Liver (tissue), 9 donors: Measurements from ENCODE around the gene MCF2L2. TPM values are rescaled to one million over a fixed set of nuclear protein-coding genes. Genes with fewer than 3 reads are reported as not detected.

Experiments
- DNase-seq: peaks from one replicate; pipeline ENCODE4 v3.0.0-alpha.2; 2017; ENCODE audit warnings: low spot score
- H3K27ac ChIP-seq, 2 donors: one replicate each; pipeline ENCODE4 v1.7.0; 2013; ENCODE audit warnings: inconsistent platforms in 2 of 2, low read length in 2 of 2, control low read depth in 1 of 2, low read depth in 1 of 2, mild to moderate bottlenecking in 1 of 2
- H3K27me3 ChIP-seq, 4 donors: one replicate each; pipeline versions ENCODE4 v1.6.1 to v1.7.0; 2013; ENCODE audit warnings: low read length in 3 of 4, inconsistent platforms in 1 of 4, mild to moderate bottlenecking in 1 of 4, moderate library complexity in 1 of 4; ENCODE audit not compliant: control insufficient read depth in 4 of 4, insufficient read depth in 4 of 4
- H3K36me3 ChIP-seq, 4 donors: one replicate each; pipeline versions ENCODE4 v1.6.1 to v1.7.0; 2013; ENCODE audit warnings: low read length in 3 of 4, mild to moderate bottlenecking in 3 of 4, low read depth in 1 of 4, moderate library complexity in 1 of 4; ENCODE audit not compliant: control insufficient read depth in 4 of 4, insufficient read depth in 3 of 4
- H3K4me1 ChIP-seq, 4 donors: one replicate each; pipeline versions ENCODE4 v1.6.1 to v1.7.0; 2013; ENCODE audit warnings: low read length in 3 of 4, mild to moderate bottlenecking in 3 of 4, moderate library complexity in 1 of 4; ENCODE audit not compliant: control insufficient read depth in 4 of 4, insufficient read depth in 4 of 4
- H3K4me3 ChIP-seq, 3 donors: one replicate each; pipeline versions ENCODE4 v1.6.1 to v1.7.0; 2013; ENCODE audit warnings: low read length in 3 of 3, control low read depth in 1 of 3, low read depth in 1 of 3, mild to moderate bottlenecking in 1 of 3
- H3K9ac ChIP-seq, 2 donors: one replicate each; pipeline ENCODE4 v1.7.0; 2013; ENCODE audit warnings: low read length in 2 of 2, mild to moderate bottlenecking in 2 of 2, moderate library complexity in 2 of 2, control low read depth in 1 of 2, low read depth in 1 of 2
- H3K9me3 ChIP-seq, 4 donors: one replicate each; pipeline versions ENCODE4 v1.6.1 to v1.7.0; 2013; ENCODE audit warnings: low read length in 3 of 4; ENCODE audit not compliant: control insufficient read depth in 4 of 4
- ATF3 ChIP-seq: IDR thresholded peaks from 2 replicates; pipeline ENCODE4 v1.6.1; 2016; ENCODE audit warnings: antibody characterized with exemption
- CTCF ChIP-seq: fragments of 150-350 bp; IDR thresholded peaks from 2 replicates; pipeline ENCODE4 v1.5.1; 2017; ENCODE audit warnings: improper control_type of control experiment, low read depth, low read length; ENCODE audit not compliant: missing input control
- FOXA1 ChIP-seq: IDR thresholded peaks from 2 replicates; pipeline ENCODE4 v1.6.1; 2016; ENCODE audit warnings: antibody characterized with exemption
- GABPA ChIP-seq, 2 donors: IDR thresholded peaks in 1 of 2; conservative IDR thresholded peaks in 1 of 2; 2 replicates each; pipeline ENCODE4 v1.6.1; 2016; ENCODE audit warnings: antibody characterized with exemption in 2 of 2, mild to moderate bottlenecking in 1 of 2, moderate library complexity in 1 of 2
- HNF4A ChIP-seq, 2 donors: conservative IDR thresholded peaks; 2 replicates each; pipeline ENCODE4 v1.6.1; 2016; ENCODE audit warnings: antibody characterized with exemption in 2 of 2, mild to moderate bottlenecking in 2 of 2
- HNF4G ChIP-seq: IDR thresholded peaks from 2 replicates; pipeline ENCODE4 v1.6.1; 2016; ENCODE audit warnings: antibody characterized with exemption
- MAX ChIP-seq: IDR thresholded peaks from 2 replicates; pipeline ENCODE4 v1.6.1; 2016; ENCODE audit warnings: antibody characterized with exemption
- NR2F2 ChIP-seq: IDR thresholded peaks from 2 replicates; pipeline ENCODE4 v1.6.1; 2016; ENCODE audit warnings: antibody characterized with exemption
- REST ChIP-seq: IDR thresholded peaks from 2 replicates; pipeline ENCODE4 v1.6.1; 2016; ENCODE audit warnings: antibody characterized with exemption, mild to moderate bottlenecking
- SP1 ChIP-seq: IDR thresholded peaks from 2 replicates; pipeline ENCODE4 v1.6.1; 2018; ENCODE audit warnings: antibody characterized with exemption, mild to moderate bottlenecking
- TAF1 ChIP-seq: conservative IDR thresholded peaks from 2 replicates; pipeline ENCODE4 v1.6.1; 2016; ENCODE audit warnings: antibody characterized with exemption, mild to moderate bottlenecking
- YY1 ChIP-seq: IDR thresholded peaks from 2 replicates; pipeline ENCODE4 v1.6.1; 2016; ENCODE audit warnings: antibody characterized with exemption, mild to moderate bottlenecking
- ZBTB33 ChIP-seq: IDR thresholded peaks from 2 replicates; pipeline ENCODE4 v1.6.1; 2016; ENCODE audit warnings: antibody characterized with exemption
- WGBS: extraction: QIAGEN DNeasy Blood & Tissue Kit; methylation state at CpG from one replicate; pipeline ENCODE4 v1.1.7; 2013; 5-methylcytosine and 5-hydroxymethylcytosine counted together
- polyA plus RNA-seq, 2 donors: library from polyadenylated mRNA; stranded (reverse) in 1 of 2; unstranded in 1 of 2; fragments of 200-250 nt in 1 of 2; fragments of >200 nt in 1 of 2; fragmentation: Nextera tagmentation in 1 of 2; extraction: Ambion mirVana in 1 of 2; gene quantifications; one replicate each; pipeline versions ENCODE4 v1.2.1 to v1.2.3, GENCODE V29; 2013 to 2015
- total RNA-seq, 2 donors: library from RNA; depleted of rRNA; stranded (reverse); fragments of >200 nt; gene quantifications; one replicate each; pipeline ENCODE4 v1.2.3, GENCODE V29; 2014
- donor health status: healthy.
- donor health status: healthy.
- donor health status: healthy.
- donor health status: healthy.
- donor health status: healthy.

The MCF2L2 gene
- total and polyA plus RNA-seq, 4 donors, result 0.02 to 0.47 (median 0.17) TPM; not detected in 1

- no peak for TF ChIP-seq CTCF
Observed at GRCh38 chr3:183220828-183221227, 207.6 kb downstream of the MCF2L2 start (continued).

GRCh38 chr3:183218826-183219225 lies 209.6 kb downstream of the MCF2L2 start:
- H3K9ac ChIP-seq, result no peak overlapping the region
- H3K27ac ChIP-seq, result no peak overlapping the region
- no peak for DNase-seq
- 81% methylated on average over 2 of the region's 2 CpGs for WGBS
- TF ChIP-seq TAF1, result no peak
- no peak for TF ChIP-seq NR2F2
- no peak for TF ChIP-seq REST
- TF ChIP-seq GABPA (IDR thresholded peaks at IDR 0.05 in 1 of 2, conservative IDR thresholded peaks at IDR 0.05 in 1 of 2), result no peak
- TF ChIP-seq ATF3, result no peak
- TF ChIP-seq YY1, result no peak
- no peak for TF ChIP-seq HNF4G
- no peak for TF ChIP-seq FOXA1
- TF ChIP-seq MAX, result no peak
- no peak for TF ChIP-seq HNF4A (conservative IDR thresholded peaks at IDR 0.05)
- TF ChIP-seq ZBTB33, result no peak
- no peak for TF ChIP-seq CTCF
- TF ChIP-seq SP1, result no peak
- no peaks in the 10 kb centered on the region for H3K4me1 ChIP-seq
- no peaks in the 10 kb centered on the region for H3K9me3 ChIP-seq
- no peak overlapping the region for H3K4me3 ChIP-seq
- H3K27me3 ChIP-seq, result no peaks in the 10 kb centered on the region
- no peaks in the 10 kb centered on the region for H3K36me3 ChIP-seq
